HepG2 (cell line): Measurements from ENCODE around the gene LRTM2. TPM values are rescaled to one million over a fixed set of nuclear protein-coding genes. Genes with fewer than 3 reads are reported as not detected.
A peak's percentile ranks its signal among the peaks of the same experiment; 100 is the strongest.

Experiments used
- BHLHE40 ChIP-seq: IDR thresholded peaks from 2 replicates; pipeline ENCODE4 v1.6.1; 2011; ENCODE audit warnings: low read length, improper control_type of control experiment
- ERF ChIP-seq: IDR thresholded peaks from 2 replicates; pipeline ENCODE4 v1.6.1; 2018; ENCODE audit warnings: missing biosample characterization, missing genetic modification reagents
- FOXA1 ChIP-seq, 2 experiments: fragments of 450-650 bp in 1 of 2; sonication (generic) in 1 of 2; formaldehyde crosslinking in 1 of 2; IDR thresholded peaks; 2 replicates each; pipeline versions ENCODE4 v1.4.0 to v1.6.1; 2016 to 2020; ENCODE audit warnings: missing genetic modification reagents in 1 of 2
- HNF4A ChIP-seq: sonication (generic); formaldehyde crosslinking; IDR thresholded peaks from 2 replicates; pipeline ENCODE4 v1.4.0; 2020; ENCODE audit warnings: missing genetic modification reagents
- IRF2 ChIP-seq: IDR thresholded peaks from 2 replicates; pipeline ENCODE4 v1.6.1; 2018; ENCODE audit warnings: missing genetic modification reagents, missing compliant biosample characterization
- JUND ChIP-seq: sonication (generic); formaldehyde crosslinking; IDR thresholded peaks from 2 replicates; pipeline ENCODE4 v1.8.0; 2022; ENCODE audit warnings: mild to moderate bottlenecking, missing genetic modification reagents
- KAT7 ChIP-seq: IDR thresholded peaks from 2 replicates; pipeline ENCODE4 v1.6.1; 2018; ENCODE audit warnings: borderline replicate concordance, missing compliant biosample characterization
- NFE2 ChIP-seq: sonication (generic); formaldehyde crosslinking; IDR thresholded peaks from 2 replicates; pipeline ENCODE4 v1.4.0; 2020; ENCODE audit warnings: missing genetic modification reagents
- NFKBIZ ChIP-seq: IDR thresholded peaks from 2 replicates; pipeline ENCODE4 v1.6.1; 2018; ENCODE audit warnings: missing genetic modification reagents, missing compliant biosample characterization
- RBAK ChIP-seq: sonication (generic); formaldehyde crosslinking; IDR thresholded peaks from 2 replicates; pipeline ENCODE4 v1.5.1; 2020; ENCODE audit warnings: mild to moderate bottlenecking, missing genetic modification reagents
- SIN3B ChIP-seq: fragments of 150-350 bp; IDR thresholded peaks from 2 replicates; pipeline ENCODE4 v1.6.1; 2014; ENCODE audit warnings: low read length
- TARDBP ChIP-seq: sonication (generic); formaldehyde crosslinking; IDR thresholded peaks from 2 replicates; pipeline ENCODE4 v1.8.0; 2022; ENCODE audit warnings: mild to moderate bottlenecking, missing genetic modification reagents
- TEAD3 ChIP-seq: optimal IDR thresholded peaks from 2 replicates; pipeline ENCODE3; 2016; ENCODE audit warnings: borderline replicate concordance
- ZBTB38 ChIP-seq: sonication (generic); formaldehyde crosslinking; IDR thresholded peaks from 2 replicates; pipeline ENCODE4 v1.5.1; 2020; ENCODE audit warnings: mild to moderate bottlenecking, missing genetic modification reagents
- ZNF326 ChIP-seq: sonication (generic); formaldehyde crosslinking; IDR thresholded peaks from 2 replicates; pipeline ENCODE4 v1.4.0; 2020; ENCODE audit warnings: missing genetic modification reagents, borderline replicate concordance
- ZNF577 ChIP-seq: sonication (generic); formaldehyde crosslinking; IDR thresholded peaks from 2 replicates; pipeline ENCODE4 v1.4.0; 2020; ENCODE audit warnings: mild to moderate bottlenecking, low read depth, missing genetic modification reagents, borderline replicate concordance
- polyA plus RNA-seq, 8 experiments: library from polyadenylated mRNA; depleted of rRNA in 3 of 8; stranded (reverse) in 7 of 8; unstranded in 1 of 8; fragments of >200 nt; fragmentation: Illumina TruSeq in 4 of 8; extraction: Trizol in 4 of 8; gene quantifications; 2 replicates each; pipeline versions ENCODE4 v1.2.1 to v1.2.3, GENCODE V29; 2011 to 2016; ENCODE audit warnings: low read depth in 4 of 8, missing spikeins in 1 of 8, mixed read lengths in 1 of 8; ENCODE audit not compliant: insufficient read depth in 1 of 8
- total RNA-seq, 5 experiments: library from RNA; depleted of rRNA; stranded (reverse); fragments of >200 nt; fragmentation: Illumina TruSeq; extraction: Trizol; gene quantifications; 2 replicates each; pipeline ENCODE4 v1.2.3, GENCODE V29; 2016; ENCODE audit warnings: low read depth in 1 of 5
- TF ChIP-seq, protein P1 (sequence below): sonication (generic); formaldehyde crosslinking; IDR thresholded peaks from 2 replicates; pipeline ENCODE4 v1.4.0; 2020; ENCODE audit warnings: missing genetic modification reagents
- TF ChIP-seq, protein P2 (sequence below): IDR thresholded peaks from 2 replicates; pipeline ENCODE4 v1.6.1; 2016
- TF ChIP-seq, protein P3 (sequence below): sonication (generic); formaldehyde crosslinking; IDR thresholded peaks from 2 replicates; pipeline ENCODE4 v1.4.0; 2020; ENCODE audit warnings: mild to moderate bottlenecking, low read depth, missing genetic modification reagents
- TF ChIP-seq, protein P4 (sequence below): sonication (generic); formaldehyde crosslinking; IDR thresholded peaks from 2 replicates; pipeline ENCODE4 v1.4.0; 2020; ENCODE audit warnings: missing genetic modification reagents
- TF ChIP-seq, protein P5 (sequence below), 2 experiments: fragments of 450-650 bp in 1 of 2; sonication (generic) in 1 of 2; formaldehyde crosslinking; IDR thresholded peaks; 2 replicates each; pipeline versions ENCODE4 v1.5.0 to v1.8.0; 2020 to 2022; ENCODE audit warnings: mild to moderate bottlenecking in 1 of 2, missing genetic modification reagents in 1 of 2

LRTM2 gene
- total and polyA plus RNA-seq, 2 of the 13 experiments (the other 11 are each of a cell fraction or from before 2014, with no cell fraction given): 0.09 TPM; not detected in 1

DNA sequence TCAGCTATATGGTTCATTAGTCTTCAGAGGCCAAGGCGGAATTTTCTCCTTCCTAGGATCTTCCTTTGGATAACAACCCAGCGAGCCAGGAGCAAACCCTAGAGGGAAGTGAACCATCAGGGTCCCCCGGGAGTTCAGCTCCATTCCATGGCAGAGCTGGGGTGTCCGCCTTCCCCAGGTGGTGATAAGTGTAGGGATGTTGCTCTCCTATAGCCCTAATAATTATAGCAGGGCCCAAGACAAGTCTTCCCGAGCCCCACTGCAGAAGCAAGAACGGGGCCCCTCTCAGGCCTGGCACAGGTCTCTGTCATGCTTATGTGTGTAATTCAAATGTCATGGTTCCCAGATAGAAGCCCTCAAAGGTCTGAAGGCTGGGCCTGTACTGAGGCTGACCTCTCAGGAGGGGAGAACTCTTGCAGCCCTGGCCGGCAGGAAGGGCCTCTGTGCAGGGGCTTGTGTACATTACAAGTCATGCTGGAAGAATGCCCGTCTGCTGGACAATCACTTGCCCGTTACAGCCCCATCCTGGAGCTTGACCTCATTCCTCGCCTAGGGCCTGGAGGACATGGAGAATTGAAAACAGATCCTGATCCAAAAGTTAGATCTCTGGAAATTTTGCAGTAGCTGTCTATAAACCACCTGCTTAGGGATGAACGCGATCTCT is 17.3 kb downstream of the LRTM2 start (continued):
- TF ChIP-seq, protein P1, sequence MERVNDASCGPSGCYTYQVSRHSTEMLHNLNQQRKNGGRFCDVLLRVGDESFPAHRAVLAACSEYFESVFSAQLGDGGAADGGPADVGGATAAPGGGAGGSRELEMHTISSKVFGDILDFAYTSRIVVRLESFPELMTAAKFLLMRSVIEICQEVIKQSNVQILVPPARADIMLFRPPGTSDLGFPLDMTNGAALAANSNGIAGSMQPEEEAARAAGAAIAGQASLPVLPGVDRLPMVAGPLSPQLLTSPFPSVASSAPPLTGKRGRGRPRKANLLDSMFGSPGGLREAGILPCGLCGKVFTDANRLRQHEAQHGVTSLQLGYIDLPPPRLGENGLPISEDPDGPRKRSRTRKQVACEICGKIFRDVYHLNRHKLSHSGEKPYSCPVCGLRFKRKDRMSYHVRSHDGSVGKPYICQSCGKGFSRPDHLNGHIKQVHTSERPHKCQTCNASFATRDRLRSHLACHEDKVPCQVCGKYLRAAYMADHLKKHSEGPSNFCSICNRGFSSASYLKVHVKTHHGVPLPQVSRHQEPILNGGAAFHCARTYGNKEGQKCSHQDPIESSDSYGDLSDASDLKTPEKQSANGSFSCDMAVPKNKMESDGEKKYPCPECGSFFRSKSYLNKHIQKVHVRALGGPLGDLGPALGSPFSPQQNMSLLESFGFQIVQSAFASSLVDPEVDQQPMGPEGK (CRISPR knock-in tag): peak; percentile 47; the same call in 1 of the 2 replicates
- peak; percentile 82; the same call in 1 of the 2 replicates for TF ChIP-seq ERF (CRISPR knock-in tag)
- TF ChIP-seq JUND: peak; percentile 97
- TF ChIP-seq TEAD3 (CRISPR knock-in tag): peak; percentile 98
- TF ChIP-seq, protein P2, sequence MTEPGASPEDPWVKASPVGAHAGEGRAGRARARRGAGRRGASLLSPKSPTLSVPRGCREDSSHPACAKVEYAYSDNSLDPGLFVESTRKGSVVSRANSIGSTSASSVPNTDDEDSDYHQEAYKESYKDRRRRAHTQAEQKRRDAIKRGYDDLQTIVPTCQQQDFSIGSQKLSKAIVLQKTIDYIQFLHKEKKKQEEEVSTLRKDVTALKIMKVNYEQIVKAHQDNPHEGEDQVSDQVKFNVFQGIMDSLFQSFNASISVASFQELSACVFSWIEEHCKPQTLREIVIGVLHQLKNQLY: peak; percentile 54; the same call in 1 of the 2 replicates
- 0 out of 2 replicates have a peak, but pooled peaks have one; percentile 19 for TF ChIP-seq HNF4A
- TF ChIP-seq, protein P3, sequence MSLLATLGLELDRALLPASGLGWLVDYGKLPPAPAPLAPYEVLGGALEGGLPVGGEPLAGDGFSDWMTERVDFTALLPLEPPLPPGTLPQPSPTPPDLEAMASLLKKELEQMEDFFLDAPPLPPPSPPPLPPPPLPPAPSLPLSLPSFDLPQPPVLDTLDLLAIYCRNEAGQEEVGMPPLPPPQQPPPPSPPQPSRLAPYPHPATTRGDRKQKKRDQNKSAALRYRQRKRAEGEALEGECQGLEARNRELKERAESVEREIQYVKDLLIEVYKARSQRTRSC (CRISPR knock-in tag): no peak
- TF ChIP-seq IRF2 (CRISPR knock-in tag): peak; percentile 68; the same call in 1 of the 2 replicates
- TF ChIP-seq, protein P4, sequence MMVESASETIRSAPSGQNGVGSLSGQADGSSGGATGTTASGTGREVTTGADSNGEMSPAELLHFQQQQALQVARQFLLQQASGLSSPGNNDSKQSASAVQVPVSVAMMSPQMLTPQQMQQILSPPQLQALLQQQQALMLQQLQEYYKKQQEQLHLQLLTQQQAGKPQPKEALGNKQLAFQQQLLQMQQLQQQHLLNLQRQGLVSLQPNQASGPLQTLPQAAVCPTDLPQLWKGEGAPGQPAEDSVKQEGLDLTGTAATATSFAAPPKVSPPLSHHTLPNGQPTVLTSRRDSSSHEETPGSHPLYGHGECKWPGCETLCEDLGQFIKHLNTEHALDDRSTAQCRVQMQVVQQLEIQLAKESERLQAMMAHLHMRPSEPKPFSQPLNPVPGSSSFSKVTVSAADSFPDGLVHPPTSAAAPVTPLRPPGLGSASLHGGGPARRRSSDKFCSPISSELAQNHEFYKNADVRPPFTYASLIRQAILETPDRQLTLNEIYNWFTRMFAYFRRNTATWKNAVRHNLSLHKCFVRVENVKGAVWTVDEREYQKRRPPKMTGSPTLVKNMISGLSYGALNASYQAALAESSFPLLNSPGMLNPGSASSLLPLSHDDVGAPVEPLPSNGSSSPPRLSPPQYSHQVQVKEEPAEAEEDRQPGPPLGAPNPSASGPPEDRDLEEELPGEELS (CRISPR knock-in tag): peak; percentile 58
- peak; percentile 43; the same call in 1 of the 2 replicates for TF ChIP-seq TARDBP
- no peak for TF ChIP-seq ZNF326 (CRISPR knock-in tag)
- TF ChIP-seq, protein P5, sequence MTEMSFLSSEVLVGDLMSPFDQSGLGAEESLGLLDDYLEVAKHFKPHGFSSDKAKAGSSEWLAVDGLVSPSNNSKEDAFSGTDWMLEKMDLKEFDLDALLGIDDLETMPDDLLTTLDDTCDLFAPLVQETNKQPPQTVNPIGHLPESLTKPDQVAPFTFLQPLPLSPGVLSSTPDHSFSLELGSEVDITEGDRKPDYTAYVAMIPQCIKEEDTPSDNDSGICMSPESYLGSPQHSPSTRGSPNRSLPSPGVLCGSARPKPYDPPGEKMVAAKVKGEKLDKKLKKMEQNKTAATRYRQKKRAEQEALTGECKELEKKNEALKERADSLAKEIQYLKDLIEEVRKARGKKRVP (CRISPR knock-in tag; IDR thresholded peaks at IDR 0.05): no peak
- no peak for TF ChIP-seq NFE2 (CRISPR knock-in tag)
- TF ChIP-seq RBAK (CRISPR knock-in tag): peak; percentile 78; the same call in 1 of the 2 replicates
- no peak for TF ChIP-seq BHLHE40
- no peak for TF ChIP-seq SIN3B
- no peak for TF ChIP-seq KAT7 (CRISPR knock-in tag)
- no peak for TF ChIP-seq ZNF577 (CRISPR knock-in tag)
- TF ChIP-seq ZBTB38 (CRISPR knock-in tag): peak; percentile 80; the same call in 1 of the 2 replicates
- peak; percentile 67 for TF ChIP-seq FOXA1 (IDR thresholded peaks at IDR 0.05)
- peak; percentile 98 for TF ChIP-seq FOXA1 (CRISPR knock-in tag; IDR thresholded peaks at IDR 0.05)
- TF ChIP-seq NFKBIZ (CRISPR knock-in tag): no peak
